HG03442 (cell line): ENCODE measurements around the gene B3GAT1.
"Not testable (repeated sequence)": the region's sequence is repeated elsewhere in the genome, so short reads cannot be mapped to it uniquely, and the experiment has no call there.

Experiments used
- ATAC-seq: cut with Tn5 transposase; IDR thresholded peaks from one replicate; pipeline ENCODE4 v1.9.1; 2021; ENCODE audit warnings: mild to moderate bottlenecking, moderate library complexity; ENCODE audit not compliant: unreplicated experiment

Gene B3GAT1, protein sequence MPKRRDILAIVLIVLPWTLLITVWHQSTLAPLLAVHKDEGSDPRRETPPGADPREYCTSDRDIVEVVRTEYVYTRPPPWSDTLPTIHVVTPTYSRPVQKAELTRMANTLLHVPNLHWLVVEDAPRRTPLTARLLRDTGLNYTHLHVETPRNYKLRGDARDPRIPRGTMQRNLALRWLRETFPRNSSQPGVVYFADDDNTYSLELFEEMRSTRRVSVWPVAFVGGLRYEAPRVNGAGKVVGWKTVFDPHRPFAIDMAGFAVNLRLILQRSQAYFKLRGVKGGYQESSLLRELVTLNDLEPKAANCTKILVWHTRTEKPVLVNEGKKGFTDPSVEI

GRCh38 chr11:134412203-134413042, at the start of gene B3GAT1:
B3GAT1 (minus strand) TSS chr11:134412242; CDS start chr11:134387659, 24,583 bp downstream.
- no peak for ATAC-seq

- no peak for ATAC-seq
Observed at GRCh38 chr11:134461621-134462020, 49.6 kb upstream of the B3GAT1 start.

- ATAC-seq: no peak
Observed at GRCh38 chr11:134460881-134461280, 48.8 kb upstream of the B3GAT1 start.

DNA sequence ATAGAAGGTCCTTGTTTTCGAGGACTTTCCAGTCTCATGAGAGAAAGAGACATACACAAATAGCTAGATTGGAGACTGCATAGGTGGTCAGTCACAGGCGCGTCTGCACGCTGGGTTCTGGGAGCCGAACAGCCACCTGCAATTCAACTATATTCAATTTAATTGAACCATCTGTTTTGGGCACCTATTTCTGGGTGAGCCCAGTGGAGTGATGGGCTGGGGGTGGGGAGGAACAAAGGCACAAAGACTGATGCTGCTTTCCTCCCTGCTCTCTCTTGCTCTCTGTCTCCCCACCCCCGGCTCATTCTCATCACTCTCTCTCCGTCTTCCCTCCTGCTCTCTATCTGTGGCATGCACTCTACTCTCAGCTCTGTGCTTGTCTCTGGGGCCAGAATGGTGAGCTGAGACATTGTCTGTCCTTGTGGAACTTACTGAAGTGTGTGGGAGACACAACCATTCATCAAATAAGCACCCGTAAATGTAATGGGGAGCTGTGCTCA, 48.1 kb upstream of the B3GAT1 start:
- no peak for ATAC-seq

GRCh38 chr11:134459246-134460061, 47.4 kb upstream of the B3GAT1 start:
- ATAC-seq: no peak

- ATAC-seq: not testable (repeated sequence)
Observed at GRCh38 chr11:134457411-134458007, 45.5 kb upstream of the B3GAT1 start.

- no peak for ATAC-seq
Observed at GRCh38 chr11:134455516-134455915, 43.5 kb upstream of the B3GAT1 start.

GRCh38 chr11:134454146-134454690, 42.2 kb upstream of the B3GAT1 start:
- ATAC-seq: no peak

- no peak for ATAC-seq
Observed at GRCh38 chr11:134453441-134453840, 41.4 kb upstream of the B3GAT1 start.

DNA sequence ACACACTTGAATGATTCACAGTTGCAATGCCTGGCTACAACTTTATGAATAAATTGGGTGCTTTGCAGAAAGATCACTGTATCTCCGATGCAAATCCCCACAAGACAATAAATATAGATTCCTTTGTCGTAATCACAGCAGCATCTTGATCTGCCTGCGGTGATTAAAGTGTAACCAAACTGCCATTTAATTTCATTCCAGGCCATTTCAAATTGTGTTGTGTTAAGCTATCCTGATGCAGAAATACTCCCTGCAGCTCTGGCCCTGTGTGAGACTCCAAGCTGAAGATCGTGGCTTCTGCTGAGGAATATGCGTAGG, 40.8 kb upstream of the B3GAT1 start:
- no peak for ATAC-seq

DNA sequence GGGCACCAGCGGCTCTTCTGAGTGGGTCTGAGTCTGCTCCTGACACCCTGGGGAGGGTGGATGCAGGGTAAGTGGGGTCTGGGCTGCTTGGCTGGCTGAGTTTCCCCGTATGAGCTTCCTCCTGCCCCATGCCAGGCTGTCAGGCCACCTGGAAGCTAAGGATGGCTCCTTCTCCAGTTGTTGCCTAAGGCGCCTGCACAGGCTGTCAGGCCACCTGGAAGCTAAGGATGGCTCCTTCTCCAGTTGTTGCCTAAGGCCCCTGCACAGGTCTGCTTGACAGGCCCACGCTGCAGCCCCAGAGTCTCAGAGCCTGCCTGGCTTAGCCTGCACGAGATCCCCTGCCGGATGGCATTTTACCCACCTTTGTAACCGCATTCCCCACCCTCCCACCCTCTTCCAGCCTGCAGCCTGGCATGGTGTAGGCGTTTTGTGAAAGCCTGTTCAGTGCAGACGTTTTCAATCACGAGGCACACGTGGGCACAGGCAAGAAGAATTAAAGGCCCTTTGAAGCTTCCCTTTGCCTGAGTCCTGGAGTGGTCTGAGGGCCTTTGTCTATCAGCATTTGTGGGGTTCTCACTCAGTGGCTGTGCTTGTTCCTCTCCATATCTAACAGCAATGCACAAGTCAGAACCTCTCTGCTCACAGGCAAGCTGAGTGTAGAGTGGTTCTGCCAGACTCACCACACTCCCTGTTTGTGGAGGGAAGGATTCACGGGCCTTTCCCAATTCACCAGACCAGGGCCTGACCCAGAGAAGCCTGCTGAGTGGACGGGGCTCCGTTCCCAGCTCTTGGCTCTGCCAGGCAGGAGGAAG, 40.2 kb upstream of the B3GAT1 start:
- no peak for ATAC-seq

- no peak for ATAC-seq
Observed at GRCh38 chr11:134450186-134450585, 38.1 kb upstream of the B3GAT1 start.

GRCh38 chr11:134449713-134450112, 37.7 kb upstream of the B3GAT1 start:
- no peak for ATAC-seq

DNA sequence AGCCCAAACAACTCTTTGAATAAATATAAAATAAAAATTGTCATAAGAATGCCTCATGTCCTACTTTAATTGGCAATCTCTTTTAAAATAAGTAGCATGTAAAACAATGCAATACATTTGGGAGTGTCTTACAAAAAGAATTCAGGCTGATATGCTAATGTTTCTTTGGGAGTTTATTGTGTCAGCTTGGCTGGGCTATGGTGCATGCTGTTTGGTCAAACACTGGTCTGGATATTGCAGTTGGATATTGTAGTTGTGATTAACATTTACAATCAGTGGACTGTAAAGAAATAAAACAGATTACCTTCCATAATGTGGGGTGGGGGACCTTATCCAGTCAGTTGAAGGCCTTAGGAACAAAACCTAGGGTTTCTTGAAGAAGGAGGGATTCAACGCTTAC, 37.0 kb upstream of the B3GAT1 start:
- no peak for ATAC-seq

DNA sequence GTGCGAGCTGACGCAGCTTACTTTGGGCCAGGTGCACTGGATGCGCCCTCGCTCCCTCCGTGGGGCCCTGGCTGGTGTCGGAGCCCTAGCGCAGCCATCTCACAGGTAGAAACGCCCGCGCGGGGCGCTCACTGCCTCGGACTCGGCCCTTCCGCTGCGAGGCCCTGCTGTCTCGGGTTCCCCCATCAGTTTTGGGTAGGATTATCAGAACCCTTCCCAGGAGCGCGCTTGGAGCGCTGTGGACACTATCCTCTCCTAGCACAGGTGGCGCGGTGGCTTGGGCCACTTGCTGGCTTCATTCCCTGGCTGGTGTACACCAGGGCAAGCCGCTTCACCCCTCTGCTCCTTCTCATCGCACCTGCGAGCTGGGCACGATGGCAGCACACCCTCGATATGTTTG, 35.7 kb upstream of the B3GAT1 start:
- no peak for ATAC-seq

DNA sequence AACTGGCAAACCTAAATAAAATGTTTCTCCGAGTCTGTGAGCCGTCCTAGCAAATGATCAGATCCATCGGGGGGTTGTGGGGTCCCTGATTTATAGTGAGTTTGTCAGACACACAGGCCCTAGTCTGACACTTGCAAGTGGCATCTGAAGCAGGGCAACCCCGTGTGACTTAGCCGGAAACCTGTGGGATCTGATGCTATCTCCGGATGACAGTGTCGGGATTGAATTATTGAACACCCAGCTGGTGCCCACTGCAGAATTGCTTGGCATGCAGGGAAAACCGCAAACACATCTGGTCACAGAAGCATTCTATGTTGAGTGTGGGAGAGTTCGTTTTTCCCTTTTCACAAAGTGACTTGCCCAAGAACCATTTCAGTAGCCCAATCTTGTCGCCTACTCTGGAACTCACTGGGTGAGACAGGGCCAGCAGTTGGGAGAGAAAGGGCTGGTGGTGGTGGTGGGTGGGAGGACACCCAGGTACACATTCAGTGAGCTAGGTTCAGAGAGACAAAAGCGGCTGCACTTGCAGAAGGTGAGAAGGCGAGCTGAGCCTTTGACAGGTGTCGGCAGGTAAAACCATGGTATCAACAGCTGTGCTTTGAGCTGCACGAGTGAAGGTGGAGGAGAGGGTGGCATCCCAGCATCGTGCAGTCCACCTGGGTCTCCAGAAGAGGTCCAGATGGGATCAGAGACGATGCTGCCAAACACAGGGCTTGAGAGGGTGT, 33.7 kb upstream of the B3GAT1 start:
- ATAC-seq: no peak

DNA sequence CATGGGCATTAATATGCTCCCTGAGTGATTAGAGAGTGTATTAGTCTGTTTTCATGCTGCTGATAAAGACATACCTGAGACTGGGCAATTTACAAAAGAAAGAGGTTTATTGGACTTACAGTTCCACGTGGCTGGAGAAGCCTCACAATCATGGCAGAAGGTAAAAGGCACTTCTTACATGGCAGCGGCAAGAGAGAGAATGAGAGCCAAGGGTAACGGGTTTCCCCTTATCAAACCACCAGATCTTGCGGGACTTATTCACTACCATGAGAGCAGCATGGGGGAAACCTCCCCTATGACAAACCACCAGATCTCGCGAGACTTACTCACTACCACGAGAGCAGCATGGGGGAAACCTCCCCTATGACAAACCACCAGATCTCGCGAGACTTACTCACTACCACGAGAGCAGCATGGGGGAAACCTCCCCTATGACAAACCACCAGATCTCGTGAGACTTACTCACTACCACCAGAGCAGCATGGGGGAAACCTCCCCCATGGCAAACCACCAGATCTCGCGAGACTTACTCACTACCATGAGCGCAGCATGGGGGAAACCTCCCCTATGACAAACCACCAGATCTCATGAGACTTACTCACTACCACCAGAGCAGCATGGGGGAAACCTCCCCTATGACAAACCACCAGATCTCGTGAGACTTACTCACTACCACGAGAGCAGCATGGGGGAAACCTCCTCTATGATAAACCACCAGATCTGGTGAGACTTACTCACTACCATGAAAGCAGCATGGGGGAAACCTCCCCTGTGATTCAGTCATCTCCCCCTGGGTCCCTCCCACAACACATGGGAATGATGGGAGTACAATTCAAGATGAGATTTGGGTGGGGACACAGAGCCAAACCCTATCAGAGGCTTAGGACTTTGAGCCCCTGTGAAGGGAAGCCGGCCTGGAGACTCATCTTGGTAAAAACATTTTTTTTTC, 32.4 kb upstream of the B3GAT1 start:
- ATAC-seq: not testable (repeated sequence)

DNA sequence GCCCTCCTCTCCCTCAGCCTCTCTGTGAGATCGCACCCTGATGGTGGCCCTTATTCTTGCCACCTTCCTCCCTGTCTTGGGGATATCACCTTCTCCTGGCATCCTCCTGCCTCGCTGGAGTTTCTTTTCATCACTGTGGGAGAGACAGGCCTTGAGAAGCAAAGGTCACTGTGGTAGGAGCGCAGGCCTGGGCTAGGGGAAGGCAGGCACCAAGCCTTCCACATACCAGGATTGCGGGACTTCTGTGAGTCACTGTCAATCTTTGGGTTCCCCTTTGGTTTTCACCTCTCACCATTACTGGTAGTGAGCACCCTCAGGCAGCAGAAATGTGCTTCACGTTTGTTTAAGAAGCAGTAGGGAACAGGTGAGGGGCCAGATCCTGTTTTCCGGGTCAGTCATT, 31.2 kb upstream of the B3GAT1 start:
- no peak for ATAC-seq
